DND-41 (cell line): Measurements from ENCODE around the gene CEP112.

Source experiments
- CTCF ChIP-seq: IDR thresholded peaks from 2 replicates; pipeline ENCODE4 v1.5.1; 2012; ENCODE audit warnings: borderline replicate concordance, low read length, moderate library complexity, mild to moderate bottlenecking; ENCODE audit not compliant: poor library complexity, severe bottlenecking; ENCODE audit errors: extremely low read depth
- EZH2 ChIP-seq: IDR thresholded peaks from 3 replicates; pipeline ENCODE4 v1.6.1; 2012; ENCODE audit warnings: borderline replicate concordance, low read depth, mild to moderate bottlenecking, moderate library complexity, low read length, inconsistent platforms; ENCODE audit not compliant: severe bottlenecking

GRCh38 chr17:65867014-65867413, 324.9 kb downstream of the CEP112 start:
- TF ChIP-seq CTCF = no peak
- TF ChIP-seq EZH2 = no peak
